HG02884 (cell line): ENCODE data around the gene ERC2.
A peak's percentile ranks its signal among the peaks of the same experiment; 100 is the strongest.
"Not testable (repeated sequence)": the region's sequence is repeated elsewhere in the genome, so short reads cannot be mapped to it uniquely, and the experiment has no call there.

Source experiments
- ATAC-seq: cut with Tn5 transposase; IDR thresholded peaks from one replicate; pipeline ENCODE4 v1.9.1; 2021; ENCODE audit warnings: mild to moderate bottlenecking, moderate library complexity; ENCODE audit not compliant: unreplicated experiment

ERC2 gene

DNA sequence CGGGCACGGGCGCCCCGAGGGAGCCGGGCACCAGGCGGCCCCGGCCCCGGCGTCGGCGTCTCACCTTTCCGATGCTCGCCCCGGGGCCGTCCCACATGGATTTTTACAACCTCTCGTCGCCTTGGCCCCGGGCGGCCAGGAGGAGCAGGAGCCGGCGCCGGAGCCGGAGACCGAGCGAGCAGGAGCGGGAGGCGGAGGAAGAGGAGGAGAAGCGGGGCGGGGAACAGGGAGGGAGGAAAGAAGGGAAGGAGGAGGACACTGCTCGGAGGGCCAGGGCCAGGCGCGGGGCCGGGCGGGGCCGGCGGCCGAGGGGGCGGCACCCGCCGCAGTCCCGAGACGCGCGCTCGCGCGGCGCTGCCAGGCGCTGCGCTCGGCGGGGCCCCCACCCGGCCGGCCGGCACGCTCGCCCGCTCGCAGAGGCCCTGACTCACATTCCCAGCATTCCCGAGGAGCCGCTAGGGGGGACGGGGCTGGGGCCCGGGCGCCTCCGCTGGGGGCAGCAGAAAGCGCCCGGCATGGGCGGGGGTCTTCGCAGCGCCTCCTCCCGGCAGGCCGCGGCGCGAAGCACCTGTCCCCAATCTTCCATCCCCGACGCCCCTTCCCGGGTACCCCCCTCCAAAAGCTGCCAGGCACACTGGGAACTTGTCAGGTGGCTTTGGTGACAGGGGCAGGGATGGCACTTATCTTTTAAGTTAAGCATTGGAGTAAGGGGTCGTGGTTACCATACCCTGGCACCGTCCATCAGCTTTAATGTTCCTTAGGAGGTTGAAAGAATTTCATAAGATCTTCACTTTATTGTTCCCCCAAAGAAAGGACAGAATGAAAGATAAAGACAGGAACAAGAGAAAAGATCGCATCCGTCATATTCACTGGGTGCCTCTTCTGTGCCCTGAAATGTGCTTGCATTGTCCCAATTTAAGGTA, at the start of gene ERC2:
Gene ERC2 (minus strand): TSS at position 284 of the 923 bp plus-strand sequence.
- no peak for ATAC-seq

DNA sequence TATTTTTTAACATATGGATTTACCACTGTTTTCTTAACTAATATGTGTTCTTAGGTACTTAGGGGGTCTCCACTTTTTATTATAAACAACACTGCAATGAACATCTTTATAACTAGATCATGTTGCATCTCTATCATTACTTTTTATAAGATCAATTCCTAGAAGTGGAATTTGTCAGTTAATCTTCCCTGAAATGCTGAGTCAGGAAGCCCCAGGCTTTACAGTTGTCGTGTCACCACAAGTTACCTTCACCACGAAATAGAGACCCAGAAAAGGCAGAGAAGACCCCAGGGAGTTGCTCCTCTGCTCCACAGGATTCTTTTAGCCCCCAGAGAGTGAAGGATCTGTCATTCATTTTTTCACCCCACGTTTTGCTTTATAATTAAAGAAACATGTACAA, 34.5 kb upstream of the ERC2 start:
- ATAC-seq, result no peak

GRCh38 chr3:56496376-56496775, 28.1 kb upstream of the ERC2 start:
- ATAC-seq, result not testable (repeated sequence)

DNA sequence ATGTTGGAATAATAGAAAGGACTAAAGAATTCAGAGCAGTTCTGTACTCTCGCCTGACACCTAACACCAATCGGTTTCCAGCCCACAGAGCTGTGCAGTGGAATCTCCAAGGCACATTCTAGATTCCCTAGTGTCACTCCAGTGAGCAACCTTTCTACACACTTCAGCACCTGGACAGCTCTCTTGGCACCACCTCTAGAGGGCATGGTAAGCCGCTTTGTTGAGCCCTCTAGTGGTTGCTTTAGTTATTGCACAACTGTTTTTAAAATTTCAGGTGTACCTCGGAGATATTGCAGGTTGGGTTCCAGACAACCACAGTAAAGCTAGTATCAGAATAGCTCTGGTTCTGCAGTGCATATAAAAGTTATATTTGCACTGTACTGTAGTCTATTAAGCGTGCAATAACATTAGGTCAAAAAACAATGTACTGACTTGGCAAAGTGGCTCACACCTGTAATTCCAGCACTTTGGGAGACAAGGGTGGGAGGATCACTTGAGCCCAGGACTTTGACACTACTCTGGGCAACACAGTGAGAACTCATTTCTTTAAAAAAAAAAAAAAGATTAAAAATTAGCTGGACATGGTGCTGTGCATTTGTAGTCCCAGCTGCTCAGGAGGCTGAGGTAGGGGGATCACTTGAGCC, 26.5 kb upstream of the ERC2 start:
- ATAC-seq, result peak; percentile 96

DNA sequence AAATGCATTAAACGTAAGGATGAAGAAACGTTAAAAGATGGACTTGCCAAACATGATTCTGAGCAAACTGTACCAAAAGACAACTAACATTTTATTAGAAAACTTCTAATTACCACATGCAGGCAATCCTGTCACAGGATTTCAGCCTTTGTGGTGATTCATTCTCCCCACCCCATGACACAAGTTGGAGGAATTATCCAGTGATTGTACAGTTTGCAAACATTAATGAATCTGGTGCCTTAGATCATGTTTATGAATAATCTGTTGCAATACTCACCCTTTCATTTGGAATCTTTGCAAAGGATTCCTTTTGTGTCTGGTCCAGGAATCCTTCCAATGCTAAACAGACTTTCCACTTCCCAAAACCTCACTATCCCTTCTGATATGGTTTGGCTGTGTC, 23.3 kb upstream of the ERC2 start:
- no peak for ATAC-seq

- ATAC-seq, result no peak
Observed at GRCh38 chr3:56488812-56489600, 20.7 kb upstream of the ERC2 start.

DNA sequence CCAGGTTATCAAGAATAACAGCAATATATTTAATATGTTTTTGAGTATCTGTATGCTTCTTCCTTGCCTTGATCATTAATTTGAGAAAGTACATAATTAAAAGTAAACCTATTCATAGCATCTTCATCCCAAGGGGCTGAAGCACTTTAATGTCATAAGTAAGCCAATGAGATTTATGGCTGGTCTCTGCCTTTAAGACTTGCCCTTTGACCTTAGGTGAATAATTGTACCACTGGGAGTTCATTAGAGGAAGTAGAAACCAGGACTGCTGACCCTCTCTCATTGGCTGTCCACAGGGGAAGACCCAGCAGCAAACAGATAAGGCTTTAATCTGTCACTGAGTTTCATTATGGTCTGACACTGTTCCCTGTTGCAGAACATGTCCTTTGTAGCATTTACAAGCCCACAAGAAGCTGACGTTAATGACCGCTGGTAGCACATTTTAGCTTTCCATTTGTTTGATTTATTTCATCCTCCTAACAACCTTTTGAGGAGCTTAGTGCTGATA, 16.3 kb upstream of the ERC2 start:
- ATAC-seq, result no peak

- no peak for ATAC-seq
Observed at GRCh38 chr3:56484122-56484521, 15.9 kb upstream of the ERC2 start.

- no peak for ATAC-seq
Observed at GRCh38 chr3:56477646-56478045, 9.4 kb upstream of the ERC2 start.

DNA sequence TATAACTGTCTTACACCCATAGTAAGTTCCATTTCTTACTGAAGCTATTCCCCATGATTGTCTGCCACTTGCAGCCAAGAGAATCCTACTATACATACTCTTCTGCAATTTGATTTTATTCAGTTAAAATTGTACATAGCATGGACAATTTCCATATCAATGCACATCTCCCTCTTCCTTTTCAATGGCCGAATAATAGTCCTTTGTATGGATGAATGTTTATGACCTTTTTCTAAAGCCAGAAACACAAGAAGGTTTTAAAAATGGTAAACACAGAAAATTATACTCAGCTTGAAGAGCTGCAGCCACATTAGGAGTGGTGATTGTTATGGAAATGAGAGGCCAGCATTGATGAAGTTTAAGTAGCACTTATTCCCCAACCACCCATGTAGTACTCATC, 8.5 kb upstream of the ERC2 start:
- ATAC-seq, result no peak

DNA sequence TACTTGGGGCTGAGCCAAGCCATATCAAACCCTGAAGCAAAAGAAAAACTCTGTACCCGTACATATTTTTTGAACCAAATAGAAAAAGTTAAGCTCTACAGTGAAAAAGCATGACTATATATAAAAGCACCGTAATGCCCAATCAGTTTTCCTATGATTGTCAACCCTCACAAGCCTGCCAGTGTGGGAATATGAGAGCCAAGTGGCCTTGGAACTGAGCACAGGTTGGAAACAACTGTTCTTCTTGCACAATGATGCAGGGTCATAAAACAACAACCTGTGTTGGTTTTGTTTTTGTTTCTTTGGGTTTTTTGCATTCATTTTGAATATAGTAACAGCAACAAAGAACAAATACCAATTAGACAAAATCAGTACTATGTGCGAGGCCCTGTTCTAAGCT, 3.5 kb upstream of the ERC2 start:
- no peak for ATAC-seq

- ATAC-seq, result no peak
Observed at GRCh38 chr3:56469141-56469540, 874 bp upstream of the ERC2 start.

DNA sequence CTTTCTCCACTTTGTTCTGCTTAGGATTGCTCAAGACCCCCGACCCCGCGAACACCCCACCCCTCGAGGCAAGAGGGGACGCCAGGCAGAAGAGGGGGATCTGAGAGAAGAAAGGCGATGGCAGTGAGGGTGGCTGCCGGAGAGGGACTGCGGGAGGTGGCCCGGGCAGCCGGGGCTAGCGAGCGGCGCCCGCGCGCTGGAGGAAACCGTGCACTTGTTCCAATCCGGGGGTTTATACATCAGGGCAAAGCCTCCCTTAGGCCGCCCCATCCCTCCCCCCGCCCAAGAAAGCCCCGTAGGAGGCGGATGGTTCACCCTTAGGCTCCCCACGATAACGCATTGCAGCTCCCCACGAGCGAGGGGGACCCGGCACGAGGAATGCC, 475 bp downstream of the ERC2 start:
- ATAC-seq, result no peak

GRCh38 chr3:56467108-56467507, 1.2 kb downstream of the ERC2 start:
- ATAC-seq, result peak; percentile 69

- no peak for ATAC-seq
Observed at GRCh38 chr3:56459719-56460118, 8.5 kb downstream of the ERC2 start.

- no peak for ATAC-seq
Observed at GRCh38 chr3:56459104-56459496, 9.2 kb downstream of the ERC2 start.

- ATAC-seq, result no peak
Observed at GRCh38 chr3:56458496-56459103, 9.7 kb downstream of the ERC2 start.

- ATAC-seq, result no peak
Observed at GRCh38 chr3:56456117-56456516, 12.2 kb downstream of the ERC2 start.

DNA sequence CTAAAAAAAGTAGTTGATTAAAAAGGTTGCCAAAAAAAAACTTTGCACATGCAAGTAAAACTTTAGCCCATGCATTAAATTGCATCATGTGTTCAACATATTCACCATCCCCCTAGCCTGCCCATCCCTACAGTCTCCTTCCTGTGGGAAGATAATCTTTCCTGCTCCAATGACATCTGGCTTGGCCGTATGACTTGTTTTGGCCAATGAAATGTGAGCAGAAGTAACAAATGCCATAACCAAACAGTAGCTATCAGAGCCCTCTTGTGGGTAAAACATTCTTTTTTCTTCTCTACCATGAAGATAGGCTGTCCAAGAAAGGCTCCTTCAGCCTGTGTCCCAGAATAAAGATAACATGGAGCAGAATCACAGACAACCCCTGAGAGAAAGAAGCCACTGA, 15.3 kb downstream of the ERC2 start:
- no peak for ATAC-seq

DNA sequence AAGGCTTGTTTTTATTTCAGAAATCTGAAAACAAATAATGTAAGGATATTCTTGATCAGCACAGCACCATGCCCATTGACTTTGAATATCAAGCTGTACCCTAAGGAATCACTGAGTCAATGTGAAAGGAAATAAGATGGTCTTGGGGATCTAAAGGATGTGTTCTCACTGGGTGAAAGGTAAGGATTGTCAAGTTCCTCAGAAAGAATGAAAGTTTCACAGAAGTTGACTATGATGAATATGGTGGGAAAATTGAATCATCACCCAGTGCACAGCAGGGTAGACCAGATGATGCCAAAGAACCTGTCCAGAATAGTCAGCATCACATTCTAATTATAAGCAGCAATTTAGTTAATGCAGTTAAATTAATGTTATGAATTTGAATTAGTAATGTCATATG, 16.2 kb downstream of the ERC2 start:
- no peak for ATAC-seq

DNA sequence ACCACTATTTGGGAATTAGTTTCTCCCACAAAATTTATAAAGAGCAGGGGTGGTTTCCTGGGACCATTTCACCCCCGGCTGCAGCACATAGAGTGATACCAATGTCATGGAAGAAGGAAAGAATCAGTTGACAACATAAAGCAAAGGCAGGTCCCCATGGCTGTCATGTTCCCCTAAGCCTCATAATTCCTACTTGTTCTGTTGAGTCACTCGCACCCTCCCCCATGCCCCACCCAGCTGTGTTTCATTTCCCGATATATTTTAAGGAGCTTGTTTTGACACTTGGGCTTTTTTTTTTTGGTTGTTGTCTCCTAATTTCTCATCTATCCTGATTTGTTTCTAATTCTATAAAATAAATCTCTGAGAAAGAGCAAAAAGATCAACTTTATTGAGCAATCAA, 24.9 kb downstream of the ERC2 start:
- no peak for ATAC-seq
